ENCODE data around the gene PLA2G3. TPM values are rescaled to one million over a fixed set of nuclear protein-coding genes. Genes with fewer than 3 reads are reported as not detected.
"Not testable (repeated sequence)": the region's sequence is repeated elsewhere in the genome, so short reads cannot be mapped to it uniquely, and the experiment has no call there.

Gene PLA2G3
- total RNA-seq, 3 donors from 2014 or later (not counting 1 experiment from before 2014, with no cell fraction given), result not detected

GRCh38 chr22:31120230-31120629, 20.1 kb downstream of the PLA2G3 start:
- intact Hi-C loops (cut with micrococcal nuclease), result no loop called here
- TF ChIP-seq, protein P1, sequence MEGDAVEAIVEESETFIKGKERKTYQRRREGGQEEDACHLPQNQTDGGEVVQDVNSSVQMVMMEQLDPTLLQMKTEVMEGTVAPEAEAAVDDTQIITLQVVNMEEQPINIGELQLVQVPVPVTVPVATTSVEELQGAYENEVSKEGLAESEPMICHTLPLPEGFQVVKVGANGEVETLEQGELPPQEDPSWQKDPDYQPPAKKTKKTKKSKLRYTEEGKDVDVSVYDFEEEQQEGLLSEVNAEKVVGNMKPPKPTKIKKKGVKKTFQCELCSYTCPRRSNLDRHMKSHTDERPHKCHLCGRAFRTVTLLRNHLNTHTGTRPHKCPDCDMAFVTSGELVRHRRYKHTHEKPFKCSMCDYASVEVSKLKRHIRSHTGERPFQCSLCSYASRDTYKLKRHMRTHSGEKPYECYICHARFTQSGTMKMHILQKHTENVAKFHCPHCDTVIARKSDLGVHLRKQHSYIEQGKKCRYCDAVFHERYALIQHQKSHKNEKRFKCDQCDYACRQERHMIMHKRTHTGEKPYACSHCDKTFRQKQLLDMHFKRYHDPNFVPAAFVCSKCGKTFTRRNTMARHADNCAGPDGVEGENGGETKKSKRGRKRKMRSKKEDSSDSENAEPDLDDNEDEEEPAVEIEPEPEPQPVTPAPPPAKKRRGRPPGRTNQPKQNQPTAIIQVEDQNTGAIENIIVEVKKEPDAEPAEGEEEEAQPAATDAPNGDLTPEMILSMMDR (IDR thresholded peaks at IDR 0.05), result no peak
- DNase-seq (no peak), ATAC-seq (no peak)
- Mint-ChIP-seq H3K4me1 (no peaks in the 10 kb centered on the region), H3K27ac (no peak overlapping the region), H3K27me3 (ENCODE audit: low read depth in 2 of 2) (no peaks in the 10 kb centered on the region), H3K4me3 (no peak overlapping the region), H3K36me3 (no peaks in the 10 kb centered on the region), H3K9me3 (no peaks in the 10 kb centered on the region)
- Histone ChIP-seq H3K4me1 (ENCODE audit: control insufficient read depth, insufficient read depth, low read length) (no peaks in the 10 kb centered on the region), H3K4me3 (ENCODE audit: low read length) (no peak overlapping the region), H3K36me3 (ENCODE audit: control insufficient read depth, insufficient read depth, low read length) (no peaks in the 10 kb centered on the region), H3K9me3 (ENCODE audit: control insufficient read depth, insufficient read depth, low read length) (no peaks in the 10 kb centered on the region), H3K27me3 (ENCODE audit: control insufficient read depth, insufficient read depth, low read length) (no peaks in the 10 kb centered on the region), H3K27ac (ENCODE audit: low read length) (no peak overlapping the region)
- WGBS (ENCODE audit: insufficient coverage), result 81% methylated on average over 4 of the region's 5 CpGs

GRCh38 chr22:31119026-31119717, 21.1 kb downstream of the PLA2G3 start:
- no peaks in the 10 kb centered on the region for H3K27me3 ChIP-seq (ENCODE audit: control insufficient read depth, insufficient read depth, low read length)
- no peaks in the 10 kb centered on the region for H3K9me3 Mint-ChIP-seq
- H3K4me1 Mint-ChIP-seq, result no peaks in the 10 kb centered on the region
- H3K9me3 ChIP-seq (ENCODE audit: control insufficient read depth, insufficient read depth, low read length), result no peaks in the 10 kb centered on the region
- H3K4me3 Mint-ChIP-seq, result no peak overlapping the region
- no peak overlapping the region for H3K4me3 ChIP-seq (ENCODE audit: low read length)
- ATAC-seq (no peak), DNase-seq (no peak)
- intact Hi-C loops (cut with micrococcal nuclease), result no loop called here
- no peaks in the 10 kb centered on the region for H3K36me3 Mint-ChIP-seq
- H3K4me1 ChIP-seq (ENCODE audit: control insufficient read depth, insufficient read depth, low read length), result no peaks in the 10 kb centered on the region
- H3K27me3 Mint-ChIP-seq (ENCODE audit: low read depth in 2 of 2), result no peaks in the 10 kb centered on the region
- 64% methylated on average over 4 of the region's 7 CpGs for WGBS (ENCODE audit: insufficient coverage)
- H3K27ac Mint-ChIP-seq, result no peak overlapping the region
- TF ChIP-seq, protein P1 (IDR thresholded peaks at IDR 0.05), result no peak
- H3K36me3 ChIP-seq (ENCODE audit: control insufficient read depth, insufficient read depth, low read length), result no peaks in the 10 kb centered on the region
- H3K27ac ChIP-seq (ENCODE audit: low read length), result no peak overlapping the region

GRCh38 chr22:31118046-31118820, 22.1 kb downstream of the PLA2G3 start:
- no peaks in the 10 kb centered on the region for H3K4me1 Mint-ChIP-seq
- Histone ChIP-seq H3K36me3 (ENCODE audit: control insufficient read depth, insufficient read depth, low read length) (no peaks in the 10 kb centered on the region), H3K27me3 (ENCODE audit: control insufficient read depth, insufficient read depth, low read length) (no peaks in the 10 kb centered on the region), H3K27ac (ENCODE audit: low read length) (no peak overlapping the region), H3K4me3 (ENCODE audit: low read length) (no peak overlapping the region), H3K9me3 (ENCODE audit: control insufficient read depth, insufficient read depth, low read length) (no peaks in the 10 kb centered on the region), H3K4me1 (ENCODE audit: control insufficient read depth, insufficient read depth, low read length) (no peaks in the 10 kb centered on the region)
- H3K9me3 Mint-ChIP-seq, result no peaks in the 10 kb centered on the region
- no peaks in the 10 kb centered on the region for H3K27me3 Mint-ChIP-seq (ENCODE audit: low read depth in 2 of 2)
- no peaks in the 10 kb centered on the region for H3K36me3 Mint-ChIP-seq
- WGBS (ENCODE audit: insufficient coverage), result 82% methylated on average over 3 of the region's 3 CpGs
- H3K27ac Mint-ChIP-seq, result no peak overlapping the region
- TF ChIP-seq, protein P1 (IDR thresholded peaks at IDR 0.05), result no peak
- H3K4me3 Mint-ChIP-seq, result no peak overlapping the region
- ATAC-seq (no peak), DNase-seq (no peak)
- intact Hi-C loops (cut with micrococcal nuclease), result no loop called here

- H3K4me1 Mint-ChIP-seq; H3K9me3 Mint-ChIP-seq; H3K36me3 ChIP-seq (ENCODE audit: control insufficient read depth, insufficient read depth, low read length); intact Hi-C loops (cut with micrococcal nuclease); H3K27ac Mint-ChIP-seq; H3K27ac ChIP-seq (ENCODE audit: low read length); H3K9me3 ChIP-seq (ENCODE audit: control insufficient read depth, insufficient read depth, low read length); ATAC-seq; H3K36me3 Mint-ChIP-seq; DNase-seq; H3K4me3 Mint-ChIP-seq; H3K4me3 ChIP-seq (ENCODE audit: low read length); H3K27me3 ChIP-seq (ENCODE audit: control insufficient read depth, insufficient read depth, low read length); H3K4me1 ChIP-seq (ENCODE audit: control insufficient read depth, insufficient read depth, low read length); H3K27me3 Mint-ChIP-seq (ENCODE audit: low read depth in 2 of 2): not testable (repeated sequence)
- WGBS (ENCODE audit: insufficient coverage), result 94% methylated on average over 7 of the region's 7 CpGs
These were observed 27.7 kb downstream of the PLA2G3 start for GRCh38 chr22:31112547-31113091.

All from natural killer cell (primary cell).